Fibroblast of mammary gland (primary cell): ENCODE results near the gene FER1L5.

Source experiments
- DNase-seq: peaks from one replicate; pipeline ENCODE4 v3.0.0-alpha.2; 2010; ENCODE audit warnings: low read depth
- H3K4me3 ChIP-seq: 2 replicates; pipeline ENCODE4 v1.5.1; 2011; ENCODE audit warnings: low read depth, mild to moderate bottlenecking, low read length, moderate library complexity; ENCODE audit not compliant: control insufficient read depth
- CTCF ChIP-seq: conservative IDR thresholded peaks from 2 replicates; pipeline ENCODE4 v1.5.1; 2011; ENCODE audit warnings: low read depth, low read length, inconsistent platforms; ENCODE audit not compliant: control insufficient read depth, insufficient read depth

FER1L5 gene

GRCh38 chr2:96737831-96738230, 95.3 kb downstream of the FER1L5 start:
- TF ChIP-seq CTCF: no peak
- no peak overlapping the region for H3K4me3 ChIP-seq
- DNase-seq: no peak

- no peak for DNase-seq
- H3K4me3 ChIP-seq: peak overlapping the region; percentile 92
- no peak for TF ChIP-seq CTCF
Observed at GRCh38 chr2:96739076-96739632, 96.6 kb downstream of the FER1L5 start.

- TF ChIP-seq CTCF: no peak
- DNase-seq: peak; percentile 96
- peak within 1 kb of the TSS; percentile 92 for H3K4me3 ChIP-seq
Observed at GRCh38 chr2:96739633-96740428, 97.3 kb downstream of the FER1L5 start, which contains the start of gene LMAN2L. Gene LMAN2L, minus strand, starts transcription at chr2:96740064. Its CDS starts 24 bp downstream, at chr2:96740040.

GRCh38 chr2:96747061-96747617, 104.6 kb downstream of the FER1L5 start:
- H3K4me3 ChIP-seq: no peak overlapping the region

GRCh38 chr2:96751800-96752199, 109.2 kb downstream of the FER1L5 start:
- no peak for TF ChIP-seq CTCF
- no peak overlapping the region for H3K4me3 ChIP-seq
- no peak for DNase-seq

More at GRCh38 chr2:96747061-96747617, 104.6 kb downstream of the FER1L5 start:
- TF ChIP-seq CTCF: no peak
- DNase-seq: no peak

GRCh38 chr2:96753661-96754282, 111.2 kb downstream of the FER1L5 start:
- no peak for DNase-seq
- H3K4me3 ChIP-seq: no peak overlapping the region
- TF ChIP-seq CTCF: no peak
